PC-3 (cell line): ENCODE results near the gene POLD1. TPM values are rescaled to one million over a fixed set of nuclear protein-coding genes. Genes with fewer than 3 reads are reported as not detected.

ENCODE experiments used
- ATAC-seq: fragments of 200-7000 bp; cut with Tn5 transposase; 2 replicates; pipeline ENCODE4 v1.9.1; 2020; ENCODE audit warnings: mild to moderate bottlenecking, moderate library complexity
- BruUV-seq: library from RNA; stranded (reverse); fragments of 400-500 nt; replicated peaks from 2 replicates; lab custom pipeline; 2021; lab: Mats Ljungman, UMichigan
- CTCF ChIA-PET: fragments of 300-600 bp; sonication (Branson Sonifier 250); formaldehyde crosslinking; loops from one replicate; lab custom pipeline; 2022; ENCODE audit warnings: antibody characterized with exemption; lab: Charles Lee
- POLR2A ChIA-PET: fragments of 300-600 bp; sonication (Branson Sonifier 250); formaldehyde crosslinking; loops from one replicate; lab custom pipeline; 2022; ENCODE audit warnings: antibody characterized with exemption; ENCODE audit not compliant: unreplicated experiment; lab: Charles Lee
- DNase-seq: peaks from one replicate; pipeline ENCODE4 v3.0.0-alpha.2; 2015
- H2AFZ ChIP-seq: fragments of 300-600 bp; sonication (generic); 2 replicates; pipeline ENCODE4 v1.6.0; 2016; ENCODE audit warnings: antibody characterized with exemption, low read length
- H3F3A ChIP-seq: fragments of 300-600 bp; sonication (generic); one replicate; pipeline ENCODE4 v1.6.0; 2017; ENCODE audit warnings: antibody characterized with exemption, low read length, control low read depth, mild to moderate bottlenecking; ENCODE audit not compliant: unreplicated experiment
- H3K27ac ChIP-seq: fragments of 300-600 bp; sonication (generic); 2 replicates; pipeline ENCODE4 v1.5.1; 2016; ENCODE audit warnings: mild to moderate bottlenecking, low read length
- H3K27me3 ChIP-seq: fragments of 300-600 bp; sonication (generic); 2 replicates; pipeline ENCODE4 v1.6.1; 2016; ENCODE audit warnings: low read length, mixed read lengths
- H3K36me3 ChIP-seq: fragments of 300-600 bp; sonication (generic); 2 replicates; pipeline ENCODE4 v1.6.1; 2016; ENCODE audit warnings: low read depth, mixed run types, low read length, mixed read lengths
- H3K4me1 ChIP-seq: fragments of 300-600 bp; sonication (generic); 2 replicates; pipeline ENCODE4 v1.5.1; 2016; ENCODE audit warnings: low read length; ENCODE audit not compliant: insufficient read depth
- H3K4me2 ChIP-seq: fragments of 300-600 bp; sonication (generic); 2 replicates; pipeline ENCODE4 v1.6.0; 2016; ENCODE audit warnings: low read length
- H3K4me3 ChIP-seq: fragments of 300-600 bp; sonication (generic); 2 replicates; pipeline ENCODE4 v1.5.1; 2016; ENCODE audit warnings: mild to moderate bottlenecking, low read length, mixed read lengths
- H3K79me2 ChIP-seq: fragments of 300-600 bp; sonication (generic); 2 replicates; pipeline ENCODE4 v1.6.1; 2017; ENCODE audit warnings: low read length, mixed read lengths
- H3K9ac ChIP-seq: fragments of 300-600 bp; sonication (generic); 2 replicates; pipeline ENCODE4 v1.6.0; 2016; ENCODE audit warnings: mild to moderate bottlenecking, low read length
- H3K9me2 ChIP-seq: fragments of 300-600 bp; sonication (generic); replicated peaks from 2 replicates; pipeline ENCODE4 v1.6.1; 2016; ENCODE audit warnings: mixed run types, low read length, mixed read lengths
- H3K9me3 ChIP-seq: fragments of 300-600 bp; sonication (generic); 2 replicates; pipeline ENCODE4 v1.6.1; 2016; ENCODE audit warnings: low read length, mixed read lengths
- H4K20me1 ChIP-seq: fragments of 300-600 bp; sonication (generic); 2 replicates; pipeline ENCODE4 v1.6.1; 2016; ENCODE audit warnings: low read length, mixed read lengths
- CTCF ChIP-seq: fragments of 300-600 bp; sonication (generic); conservative IDR thresholded peaks from 2 replicates; pipeline ENCODE4 v1.5.1; 2017; ENCODE audit warnings: antibody characterized with exemption, low read depth, mild to moderate bottlenecking, low read length
- EZH2 ChIP-seq: fragments of 300-600 bp; sonication (generic); IDR thresholded peaks from one replicate; pipeline ENCODE4 v1.6.1; 2017; ENCODE audit warnings: antibody characterized with exemption, mild to moderate bottlenecking, low read length; ENCODE audit not compliant: unreplicated experiment
- EZH2phosphoT487 ChIP-seq: fragments of 300-600 bp; sonication (generic); IDR thresholded peaks from 2 replicates; pipeline ENCODE4 v1.6.1; 2018; ENCODE audit warnings: mild to moderate bottlenecking, antibody characterized with exemption, low read length, borderline replicate concordance
- intact Hi-C: fragments of 100-400 bp; cut with micrococcal nuclease; formaldehyde crosslinking; loops from 2 replicates; pipeline ENCODE4 v1.9.0; 2023
- total RNA-seq: library from RNA; depleted of rRNA; stranded (reverse); fragments of >200 nt; gene quantifications from 2 replicates; pipeline ENCODE4 v1.2.3, GENCODE V29; 2014

POLD1 gene
- total RNA-seq, 1 experiment from 2014 or later = 165 TPM

- TF ChIP-seq EZH2 = no peak
- TF ChIP-seq CTCF = no peak
- TF ChIP-seq EZH2phosphoT487 = no peak
- Histone ChIP-seq H3K9ac (no peak overlapping the region), H4K20me1 (no peaks in the 10 kb centered on the region), H3K36me3 (peaks cover 23% of the 10 kb centered on the region; the same call in 1 of the 2 replicates), H3K9me2 (no peaks in the 10 kb centered on the region), H2AFZ (no peak overlapping the region), H3K9me3 (no peaks in the 10 kb centered on the region), H3K27me3 (no peaks in the 10 kb centered on the region), H3K79me2 (peaks cover 47% of the 10 kb centered on the region), H3K27ac (no peak overlapping the region), H3F3A (no peaks in the 10 kb centered on the region), H3K4me1 (no peaks in the 10 kb centered on the region), H3K4me3 (no peak overlapping the region), H3K4me2 (no peak overlapping the region)
- no TSS peak for BruUV-seq
- ChIA-PET POLR2A (no interaction called here), CTCF (no interaction called here)
- no peak for ATAC-seq
- no peak for DNase-seq
- intact Hi-C loops = no loop called here
Observed at GRCh38 chr19:50392759-50393158, 8.6 kb downstream of the POLD1 start.

GRCh38 chr19:50393589-50393988 lies 9.4 kb downstream of the POLD1 start:
- no TSS peak for BruUV-seq

More at GRCh38 chr19:50393589-50393988, 9.4 kb downstream of the POLD1 start:
- no peak overlapping the region for H3K27ac ChIP-seq
- H3K9me3 ChIP-seq = no peaks in the 10 kb centered on the region
- no peaks in the 10 kb centered on the region for H4K20me1 ChIP-seq
- H3K4me3 ChIP-seq = no peak overlapping the region
- ChIA-PET CTCF (no interaction called here), POLR2A (no interaction called here)
- ATAC-seq = no peak
- H3K79me2 ChIP-seq = peaks cover 38% of the 10 kb centered on the region
- no peaks in the 10 kb centered on the region for H3K4me1 ChIP-seq
- no peaks in the 10 kb centered on the region for H3F3A ChIP-seq
- no peak for DNase-seq
- H3K9ac ChIP-seq = no peak overlapping the region
- H3K36me3 ChIP-seq = peaks cover 16% of the 10 kb centered on the region; the same call in 1 of the 2 replicates
- no peak overlapping the region for H3K4me2 ChIP-seq
- H3K9me2 ChIP-seq = no peaks in the 10 kb centered on the region
- no peaks in the 10 kb centered on the region for H3K27me3 ChIP-seq
- no peak overlapping the region for H2AFZ ChIP-seq
- TF ChIP-seq CTCF (no peak), EZH2 (no peak), EZH2phosphoT487 (no peak)
- intact Hi-C loops = no loop called here
